SK-N-SH treated with all-trans-retinoic acid at 6 μM for 48 hours (cell line): ENCODE measurements around the gene CHTF18.

Experiments used
- ATAC-seq: fragments of 200-7000 bp; cut with Tn5 transposase; 3 replicates; pipeline ENCODE4 v1.9.1; 2020; ENCODE audit warnings: mild to moderate bottlenecking, moderate library complexity
- ARNTL ChIP-seq: fragments of 450-650 bp; formaldehyde crosslinking; IDR thresholded peaks from 2 replicates; pipeline ENCODE4 v1.5.0; 2020; ENCODE audit warnings: low read depth, mild to moderate bottlenecking, moderate library complexity, borderline replicate concordance
- BACH2 ChIP-seq: fragments of 250-450 bp; sonication (Bioruptor Pico); IDR thresholded peaks from 2 replicates; pipeline ENCODE4 v1.9.0; 2021; ENCODE audit warnings: mild to moderate bottlenecking, borderline replicate concordance
- CREB5 ChIP-seq: fragments of 250-450 bp; sonication (Bioruptor Pico); IDR thresholded peaks from 2 replicates; pipeline ENCODE4 v1.5.1; 2020; ENCODE audit warnings: low read depth, mild to moderate bottlenecking, moderate library complexity
- ESRRG ChIP-seq: fragments of 250-450 bp; sonication (Bioruptor Pico); IDR thresholded peaks from 2 replicates; pipeline ENCODE4 v1.6.1; 2021; ENCODE audit warnings: mild to moderate bottlenecking
- GLIS3 ChIP-seq: fragments of 250-450 bp; sonication (Bioruptor Pico); IDR thresholded peaks from 2 replicates; pipeline ENCODE4 v1.5.0; 2020; ENCODE audit warnings: mild to moderate bottlenecking, moderate library complexity
- OSR1 ChIP-seq: fragments of 250-450 bp; sonication (Bioruptor Pico); IDR thresholded peaks from 2 replicates; pipeline ENCODE4 v1.8.0; 2022; ENCODE audit warnings: moderate library complexity, mild to moderate bottlenecking, inconsistent platforms
- PATZ1 ChIP-seq: fragments of 250-450 bp; sonication (Bioruptor Pico); IDR thresholded peaks from 2 replicates; pipeline ENCODE4 v1.8.0; 2020; ENCODE audit warnings: mild to moderate bottlenecking, moderate library complexity, borderline replicate concordance
- POU6F1 ChIP-seq: fragments of 250-450 bp; sonication (Bioruptor Pico); IDR thresholded peaks from 2 replicates; pipeline ENCODE4 v1.8.0; 2021; ENCODE audit warnings: low read depth, mild to moderate bottlenecking, moderate library complexity, borderline replicate concordance
- PPARA ChIP-seq: fragments of 250-450 bp; sonication (Bioruptor Pico); IDR thresholded peaks from 2 replicates; pipeline ENCODE4 v1.5.0; 2020; ENCODE audit warnings: mild to moderate bottlenecking, borderline replicate concordance
- RARB ChIP-seq: fragments of 250-450 bp; sonication (Bioruptor Pico); IDR thresholded peaks from 2 replicates; pipeline ENCODE4 v1.8.0; 2021; ENCODE audit warnings: mild to moderate bottlenecking, moderate library complexity
- SNAI2 ChIP-seq: fragments of 250-450 bp; sonication (Bioruptor Pico); IDR thresholded peaks from 2 replicates; pipeline ENCODE4 v1.5.0; 2020; ENCODE audit warnings: mild to moderate bottlenecking, moderate library complexity
- TOX ChIP-seq: fragments of 250-450 bp; sonication (Bioruptor Pico); IDR thresholded peaks from 2 replicates; pipeline ENCODE4 v1.8.0; 2021; ENCODE audit warnings: mild to moderate bottlenecking, moderate library complexity, borderline replicate concordance
- TSHZ2 ChIP-seq: fragments of 250-450 bp; sonication (Bioruptor Pico); IDR thresholded peaks from 2 replicates; pipeline ENCODE4 v1.5.0; 2020; ENCODE audit warnings: mild to moderate bottlenecking, moderate library complexity
- ZC3H10 ChIP-seq: fragments of 250-450 bp; sonication (Bioruptor Pico); IDR thresholded peaks from 2 replicates; pipeline ENCODE4 v1.5.1; 2021; ENCODE audit warnings: mild to moderate bottlenecking, moderate library complexity
- ZFP30 ChIP-seq: fragments of 450-650 bp; formaldehyde crosslinking; IDR thresholded peaks from 2 replicates; pipeline ENCODE4 v1.5.0; 2022; ENCODE audit warnings: mild to moderate bottlenecking, moderate library complexity
- ZNF565 ChIP-seq: fragments of 450-650 bp; formaldehyde crosslinking; conservative IDR thresholded peaks from 2 replicates; pipeline ENCODE4 v1.5.0; 2020; ENCODE audit warnings: low read depth, mild to moderate bottlenecking, moderate library complexity
- ZNF70 ChIP-seq: fragments of 450-650 bp; formaldehyde crosslinking; IDR thresholded peaks from 2 replicates; pipeline ENCODE4 v1.5.0; 2020; ENCODE audit warnings: mild to moderate bottlenecking, moderate library complexity
- ZNF8 ChIP-seq: fragments of 450-650 bp; formaldehyde crosslinking; IDR thresholded peaks from 2 replicates; pipeline ENCODE4 v1.5.0; 2020; ENCODE audit warnings: mild to moderate bottlenecking, moderate library complexity

The CHTF18 gene

GRCh38 chr16:782258-782657, 6.2 kb upstream of the CHTF18 start (continued):
- TF ChIP-seq CREB5 (CRISPR knock-in tag): no peak

GRCh38 chr16:782766-783403, 5.5 kb upstream of the CHTF18 start:
- TF ChIP-seq PPARA (CRISPR knock-in tag): no peak
- no peak for TF ChIP-seq ESRRG
- no peak for TF ChIP-seq ZNF70 (CRISPR knock-in tag)
- TF ChIP-seq SNAI2: no peak
- TF ChIP-seq TOX (CRISPR knock-in tag): no peak
- TF ChIP-seq POU6F1: no peak
- no peak for TF ChIP-seq BACH2 (CRISPR knock-in tag)
- no peak for TF ChIP-seq ZC3H10 (CRISPR knock-in tag)
- no peak for TF ChIP-seq CREB5 (CRISPR knock-in tag)
- TF ChIP-seq TSHZ2 (CRISPR knock-in tag): no peak
- no peak for TF ChIP-seq ARNTL
- TF ChIP-seq ZNF565 (CRISPR knock-in tag): no peak
- no peak for TF ChIP-seq RARB (CRISPR knock-in tag)
- TF ChIP-seq PATZ1: no peak
- TF ChIP-seq ZNF8 (CRISPR knock-in tag): no peak
- peak; percentile 10 for ATAC-seq

GRCh38 chr16:783404-784161, 4.8 kb upstream of the CHTF18 start:
- ATAC-seq: peak; percentile 3; the same call in 2 of the 3 replicates
- TF ChIP-seq CREB5 (CRISPR knock-in tag) (no peak), POU6F1 (no peak), ESRRG (no peak), ZC3H10 (CRISPR knock-in tag) (no peak), SNAI2 (no peak), TSHZ2 (CRISPR knock-in tag) (no peak), ARNTL (no peak), PATZ1 (no peak), ZNF70 (CRISPR knock-in tag) (no peak), OSR1 (CRISPR knock-in tag) (no peak), ZFP30 (CRISPR knock-in tag) (no peak), GLIS3 (CRISPR knock-in tag) (no peak)
